Body of pancreas (tissue), 4 donors: ENCODE results near the gene TFPI. TPM values are rescaled to one million over a fixed set of nuclear protein-coding genes. Genes with fewer than 3 reads are reported as not detected.

Source experiments
- ATAC-seq: fragments of 150-250 bp; one replicate; pipeline ENCODE4 v1.9.1; 2016
- DNase-seq, 4 donors: peaks; one replicate each; pipeline ENCODE4 v3.0.0-alpha.2; 2019
- H3K27ac ChIP-seq, 4 donors: fragments of 200-600 bp; sonication (generic); 1 replicate in 3 of 4; 2 replicates in 1 of 4; pipeline versions ENCODE4 v1.5.1 to v1.6.1; 2016 to 2019; ENCODE audit warnings: mild to moderate bottlenecking in 1 of 4, mixed read lengths in 1 of 4, moderate library complexity in 1 of 4
- H3K27me3 ChIP-seq, 2 donors: fragments of 200-600 bp; sonication (generic); one replicate each; pipeline ENCODE4 v1.6.0; 2016; ENCODE audit warnings: mild to moderate bottlenecking in 1 of 2
- H3K36me3 ChIP-seq, 2 donors: fragments of 200-600 bp; sonication (generic); replicated peaks in 1 of 2; 2 replicates each; pipeline ENCODE4 v1.5.1; 2016; ENCODE audit warnings: low read depth in 2 of 2; ENCODE audit not compliant: insufficient read depth in 1 of 2
- H3K4me1 ChIP-seq: fragments of 200-600 bp; sonication (generic); one replicate; pipeline ENCODE4 v1.6.0; 2016
- H3K4me3 ChIP-seq, 2 donors: fragments of 200-600 bp; sonication (generic); 1 replicate in 1 of 2; 2 replicates in 1 of 2; pipeline ENCODE4 v1.5.1; 2016 to 2019
- H3K9me3 ChIP-seq, 3 donors: fragments of 200-600 bp; sonication (generic); 1 replicate in 2 of 3; 2 replicates in 1 of 3; pipeline ENCODE4 v1.5.1; 2016
- CTCF ChIP-seq, 7 experiments: fragments of 450-650 bp in 4 of 7; fragments of 200-600 bp in 3 of 7; sonication (generic) in 3 of 7; IDR thresholded peaks; one replicate each; pipeline ENCODE4 v1.5.1; 2016 to 2019; ENCODE audit warnings: antibody characterized with exemption in 7 of 7
- POLR2A ChIP-seq, 3 donors: fragments of 450-650 bp; IDR thresholded peaks; one replicate each; pipeline ENCODE4 v1.6.1; 2016; ENCODE audit warnings: antibody characterized with exemption in 3 of 3, mild to moderate bottlenecking in 2 of 3
- WGBS, 2 donors: methylation state at CpG; one replicate each; pipeline ENCODE4 v1.1.5; 2017; 5-methylcytosine and 5-hydroxymethylcytosine counted together
- intact Hi-C: fragments of 100-400 bp; cut with DNase I; formaldehyde crosslinking; loops from one replicate; pipeline ENCODE4 v1.15.1; 2023
- small RNA-seq: library from RNA; depleted of rRNA; stranded (forward); fragments of <200 nt; gene quantifications from one replicate; pipeline ENCODE3, GENCODE V24; 2016
- total RNA-seq, 2 donors: library from RNA; depleted of rRNA; stranded (reverse); fragments of >200 nt; gene quantifications; one replicate each; pipeline ENCODE4 v1.1.0, GENCODE V29; 2016

Gene TFPI
- total RNA-seq, 2 donors from 2014 or later = 21.1 to 54.2 TPM

- no peaks in the 10 kb centered on the region for H3K4me1 ChIP-seq
- H3K9me3 ChIP-seq = no peaks in the 10 kb centered on the region
- H3K27ac ChIP-seq = no peak overlapping the region
- TF ChIP-seq CTCF (IDR thresholded peaks at IDR 0.05) = no peak
- H3K27me3 ChIP-seq = no peaks in the 10 kb centered on the region
- WGBS, 2 donors = 58 to 72% methylated on average over 3 of the region's 3 CpGs
- no peak for DNase-seq
- intact Hi-C loops = no loop called here
- no peak for ATAC-seq
- no peak overlapping the region for H3K4me3 ChIP-seq
- no peaks in the 10 kb centered on the region for H3K36me3 ChIP-seq
Measured at GRCh38 chr2:187421519-187421918, 132.7 kb downstream of the TFPI start.

GRCh38 chr2:187419808-187420207, 134.4 kb downstream of the TFPI start:
- TF ChIP-seq POLR2A (IDR thresholded peaks at IDR 0.05) (no peak), CTCF (IDR thresholded peaks at IDR 0.05) (no peak)
- intact Hi-C loops = no loop called here
- Histone ChIP-seq H3K4me3 (no peak overlapping the region), H3K4me1 (no peaks in the 10 kb centered on the region), H3K9me3 (no peaks in the 10 kb centered on the region), H3K27ac (no peak overlapping the region), H3K36me3 (no peaks in the 10 kb centered on the region), H3K27me3 (no peaks in the 10 kb centered on the region)
- ATAC-seq (no peak), DNase-seq (no peak)
- WGBS, 2 donors = 81 to 93% methylated on average over 1 of the region's 1 CpG

- 51 to 71% methylated on average over 5 of the region's 5 CpGs for WGBS, 2 donors
- intact Hi-C loops = no loop called here
- TF ChIP-seq CTCF (IDR thresholded peaks at IDR 0.05) = no peak
- no peaks in the 10 kb centered on the region for H3K36me3 ChIP-seq
- ATAC-seq (no peak), DNase-seq (no peak)
- H3K9me3 ChIP-seq = no peaks in the 10 kb centered on the region
- H3K4me1 ChIP-seq = no peaks in the 10 kb centered on the region
- H3K27ac ChIP-seq = no peak overlapping the region
- no peaks in the 10 kb centered on the region for H3K27me3 ChIP-seq
- H3K4me3 ChIP-seq = no peak overlapping the region
Measured at GRCh38 chr2:187415449-187415848, 138.8 kb downstream of the TFPI start.

Small RNA genes within 50 kb of the gene (small RNA-seq; reads per million reads assigned to genes)
- gene GAPDHP59 = not detected

Other genes starting within 250 kb of the TFPI start
- gene CALCRL, start 106.2 kb downstream of the TFPI start, total RNA-seq = 10 to 100 TPM; 11.4 to 14.8 TPM